Large intestine (tissue), 3 donors: ENCODE data around the gene WNT8B. TPM values are rescaled to one million over a fixed set of nuclear protein-coding genes. Genes with fewer than 3 reads are reported as not detected.

Source experiments
- DNase-seq, 2 donors: peaks; one replicate each; pipeline versions ENCODE4 v3.0.0 to v3.0.0-alpha.2; 2013
- H3K27ac ChIP-seq: one replicate; pipeline ENCODE4 v1.5.1; 2013; ENCODE audit warnings: low read length
- H3K27me3 ChIP-seq: 2 replicates; pipeline ENCODE4 v1.6.1; 2013; ENCODE audit warnings: low read length; ENCODE audit not compliant: control insufficient read depth, insufficient read depth
- H3K36me3 ChIP-seq: 2 replicates; pipeline ENCODE4 v1.6.1; 2013; ENCODE audit warnings: low read length; ENCODE audit not compliant: control insufficient read depth, insufficient read depth
- H3K4me1 ChIP-seq: one replicate; pipeline ENCODE4 v1.6.1; 2013; ENCODE audit warnings: low read length; ENCODE audit not compliant: control insufficient read depth, insufficient read depth
- H3K4me3 ChIP-seq: one replicate; pipeline ENCODE4 v1.5.1; 2013; ENCODE audit warnings: low read length
- H3K9me3 ChIP-seq: one replicate; pipeline ENCODE4 v1.6.1; 2013; ENCODE audit warnings: mild to moderate bottlenecking, low read depth, low read length, moderate library complexity; ENCODE audit not compliant: control insufficient read depth
- WGBS: methylation state at CpG from one replicate; pipeline ENCODE4 v1.1.5; 2013; ENCODE audit warnings: low lambda C conversion rate; ENCODE audit not compliant: insufficient coverage; 5-methylcytosine and 5-hydroxymethylcytosine counted together
- polyA plus RNA-seq: library from polyadenylated mRNA; unstranded; fragments of 120-200 nt; gene quantifications from one replicate; pipeline ENCODE4 v1.2.1, GENCODE V29; 2013

WNT8B gene
- polyA plus RNA-seq, 1 donor: 0.09 TPM

GRCh38 chr10:100447663-100448062, 15.1 kb upstream of the WNT8B start:
- DNase-seq: no peak
- H3K4me3 ChIP-seq: no peak overlapping the region
- no peak overlapping the region for H3K27ac ChIP-seq
- no CpG with 5 or more reads among the region's 1 CpG for WGBS
- H3K36me3 ChIP-seq: no peaks in the 10 kb centered on the region
- peaks cover 6% of the 10 kb centered on the region for H3K27me3 ChIP-seq
- H3K9me3 ChIP-seq: no peaks in the 10 kb centered on the region
- H3K4me1 ChIP-seq: no peaks in the 10 kb centered on the region

GRCh38 chr10:100448951-100449350, 13.9 kb upstream of the WNT8B start:
- H3K27me3 ChIP-seq: peaks cover 6% of the 10 kb centered on the region
- H3K27ac ChIP-seq: no peak overlapping the region
- DNase-seq: no peak
- H3K4me3 ChIP-seq: no peak overlapping the region
- H3K36me3 ChIP-seq: no peaks in the 10 kb centered on the region
- no peaks in the 10 kb centered on the region for H3K4me1 ChIP-seq
- WGBS: 88% methylated on average over 3 of the region's 4 CpGs
- H3K9me3 ChIP-seq: no peaks in the 10 kb centered on the region

- no peak for DNase-seq
- H3K36me3 ChIP-seq: no peaks in the 10 kb centered on the region
These were observed 5.5 kb downstream of the WNT8B start for GRCh38 chr10:100468322-100468721.

GRCh38 chr10:100468978-100469377, 6.2 kb downstream of the WNT8B start:
- no peak for DNase-seq
- Histone ChIP-seq H3K4me3 (no peak overlapping the region), H3K27me3 (peaks cover 18% of the 10 kb centered on the region), H3K9me3 (no peaks in the 10 kb centered on the region), H3K27ac (no peak overlapping the region), H3K4me1 (no peaks in the 10 kb centered on the region), H3K36me3 (no peaks in the 10 kb centered on the region)

More at GRCh38 chr10:100468322-100468721, 5.5 kb downstream of the WNT8B start:
- Histone ChIP-seq H3K27ac (no peak overlapping the region), H3K27me3 (peaks cover 18% of the 10 kb centered on the region), H3K4me3 (no peak overlapping the region), H3K9me3 (no peaks in the 10 kb centered on the region), H3K4me1 (no peaks in the 10 kb centered on the region)
- WGBS: no CpG with 5 or more reads among the region's 5 CpGs

GRCh38 chr10:100469756-100470155, 6.9 kb downstream of the WNT8B start:
- Histone ChIP-seq H3K4me1 (no peaks in the 10 kb centered on the region), H3K27me3 (peaks cover 15% of the 10 kb centered on the region), H3K4me3 (no peak overlapping the region), H3K9me3 (no peaks in the 10 kb centered on the region), H3K27ac (no peak overlapping the region), H3K36me3 (no peaks in the 10 kb centered on the region)
- no peak for DNase-seq
- WGBS: 100% methylated on average over 1 of the region's 1 CpG

- Histone ChIP-seq H3K4me1 (no peaks in the 10 kb centered on the region), H3K4me3 (no peak overlapping the region), H3K27me3 (peaks cover 15% of the 10 kb centered on the region), H3K27ac (no peak overlapping the region), H3K36me3 (no peaks in the 10 kb centered on the region), H3K9me3 (no peaks in the 10 kb centered on the region)
- DNase-seq: no peak
- no CpG with 5 or more reads among the region's 3 CpGs for whole genome bisulfite sequencing
These were observed 7.6 kb downstream of the WNT8B start for GRCh38 chr10:100470367-100470766.

- H3K36me3 ChIP-seq: no peaks in the 10 kb centered on the region
- DNase-seq: no peak
- H3K27ac ChIP-seq: no peak overlapping the region
- no peak overlapping the region for H3K4me3 ChIP-seq
- no peaks in the 10 kb centered on the region for H3K9me3 ChIP-seq
- peaks cover 13% of the 10 kb centered on the region for H3K27me3 ChIP-seq
- peaks cover 30% of the 10 kb centered on the region for H3K4me1 ChIP-seq
- WGBS: 0% methylated on average over 1 of the region's 5 CpGs
These were observed 15.2 kb downstream of the WNT8B start for GRCh38 chr10:100477970-100478369.

GRCh38 chr10:100479037-100479436, 16.2 kb downstream of the WNT8B start:
- peak in 1 of 2 donors; percentile 71 for DNase-seq
- 20% methylated on average over 1 of the region's 4 CpGs for WGBS
- Histone ChIP-seq H3K4me1 (peaks cover 37% of the 10 kb centered on the region), H3K27ac (no peak overlapping the region), H3K4me3 (no peak overlapping the region), H3K9me3 (no peaks in the 10 kb centered on the region), H3K27me3 (peaks cover 14% of the 10 kb centered on the region), H3K36me3 (no peaks in the 10 kb centered on the region)

- no peak overlapping the region for H3K4me3 ChIP-seq
- 57% methylated on average over 1 of the region's 2 CpGs for WGBS
- peaks cover 14% of the 10 kb centered on the region for H3K27me3 ChIP-seq
- H3K4me1 ChIP-seq: peaks cover 37% of the 10 kb centered on the region
- no peaks in the 10 kb centered on the region for H3K36me3 ChIP-seq
- H3K9me3 ChIP-seq: no peaks in the 10 kb centered on the region
- DNase-seq: peak in 1 of 2 donors; percentile 32
- no peak overlapping the region for H3K27ac ChIP-seq
These were observed 17.2 kb downstream of the WNT8B start for GRCh38 chr10:100480002-100480401.

- Histone ChIP-seq H3K36me3 (no peaks in the 10 kb centered on the region), H3K4me1 (peaks cover 37% of the 10 kb centered on the region), H3K4me3 (peak overlapping the region; percentile 32), H3K9me3 (no peaks in the 10 kb centered on the region), H3K27me3 (peaks cover 14% of the 10 kb centered on the region), H3K27ac (no peak overlapping the region)
- peak; percentile 80 to 82 for DNase-seq
- WGBS: no CpG with 5 or more reads among the region's 19 CpGs
These were observed 18.8 kb downstream of the WNT8B start for GRCh38 chr10:100481462-100482081.

- peaks cover 14% of the 10 kb centered on the region for H3K27me3 ChIP-seq
- no peak overlapping the region for H3K27ac ChIP-seq
- H3K36me3 ChIP-seq: peaks cover 4% of the 10 kb centered on the region
- no peaks in the 10 kb centered on the region for H3K9me3 ChIP-seq
- peak; percentile 64 to 83 for DNase-seq
- WGBS: no CpG with 5 or more reads among the region's 59 CpGs
- H3K4me1 ChIP-seq: peaks cover 37% of the 10 kb centered on the region
- H3K4me3 ChIP-seq: peak overlapping the region; percentile 32
These were observed 19.5 kb downstream of the WNT8B start for GRCh38 chr10:100482181-100482833.
